ENCODE results near the gene ARHGEF10L.

The ARHGEF10L gene

GRCh38 chr1:17557986-17558385 lies 18.5 kb downstream of the ARHGEF10L start:
- no peak overlapping the region for H3K4me2 ChIP-seq (ENCODE audit: low read length)
- no peaks in the 10 kb centered on the region for H3K9me3 ChIP-seq (ENCODE audit: control insufficient read depth, insufficient read depth, low read length)
- H3K79me2 ChIP-seq (ENCODE audit: control insufficient read depth, low read length): no peaks in the 10 kb centered on the region
- TF ChIP-seq, protein P1, sequence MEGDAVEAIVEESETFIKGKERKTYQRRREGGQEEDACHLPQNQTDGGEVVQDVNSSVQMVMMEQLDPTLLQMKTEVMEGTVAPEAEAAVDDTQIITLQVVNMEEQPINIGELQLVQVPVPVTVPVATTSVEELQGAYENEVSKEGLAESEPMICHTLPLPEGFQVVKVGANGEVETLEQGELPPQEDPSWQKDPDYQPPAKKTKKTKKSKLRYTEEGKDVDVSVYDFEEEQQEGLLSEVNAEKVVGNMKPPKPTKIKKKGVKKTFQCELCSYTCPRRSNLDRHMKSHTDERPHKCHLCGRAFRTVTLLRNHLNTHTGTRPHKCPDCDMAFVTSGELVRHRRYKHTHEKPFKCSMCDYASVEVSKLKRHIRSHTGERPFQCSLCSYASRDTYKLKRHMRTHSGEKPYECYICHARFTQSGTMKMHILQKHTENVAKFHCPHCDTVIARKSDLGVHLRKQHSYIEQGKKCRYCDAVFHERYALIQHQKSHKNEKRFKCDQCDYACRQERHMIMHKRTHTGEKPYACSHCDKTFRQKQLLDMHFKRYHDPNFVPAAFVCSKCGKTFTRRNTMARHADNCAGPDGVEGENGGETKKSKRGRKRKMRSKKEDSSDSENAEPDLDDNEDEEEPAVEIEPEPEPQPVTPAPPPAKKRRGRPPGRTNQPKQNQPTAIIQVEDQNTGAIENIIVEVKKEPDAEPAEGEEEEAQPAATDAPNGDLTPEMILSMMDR (IDR thresholded peaks at IDR 0.05; ENCODE audit: low read depth, low read length, poor library complexity, severe bottlenecking): no peak
- TF ChIP-seq EZH2phosphoT487 (IDR thresholded peaks at IDR 0.05; ENCODE audit: borderline replicate concordance, low read length): no peak
- no peaks in the 10 kb centered on the region for H3F3A ChIP-seq (ENCODE audit: control insufficient read depth, insufficient read depth)
- H3K9me2 ChIP-seq (replicated peaks; ENCODE audit: control insufficient read depth, low read length): no peaks in the 10 kb centered on the region
- H3K27ac ChIP-seq (ENCODE audit: low read depth, low read length): no peak overlapping the region
- H3K36me3 ChIP-seq (ENCODE audit: control insufficient read depth, low read length): no peaks in the 10 kb centered on the region
- H3K27me3 ChIP-seq (ENCODE audit: control insufficient read depth, low read length): no peaks in the 10 kb centered on the region
- no peaks in the 10 kb centered on the region for H4K20me1 ChIP-seq (ENCODE audit: control insufficient read depth, insufficient read depth, low read depth, low read length)
- no peaks in the 10 kb centered on the region for H3K4me1 ChIP-seq (ENCODE audit: control insufficient read depth, low read length)
- H3K4me3 ChIP-seq (ENCODE audit: low read length): no peak overlapping the region

DNA sequence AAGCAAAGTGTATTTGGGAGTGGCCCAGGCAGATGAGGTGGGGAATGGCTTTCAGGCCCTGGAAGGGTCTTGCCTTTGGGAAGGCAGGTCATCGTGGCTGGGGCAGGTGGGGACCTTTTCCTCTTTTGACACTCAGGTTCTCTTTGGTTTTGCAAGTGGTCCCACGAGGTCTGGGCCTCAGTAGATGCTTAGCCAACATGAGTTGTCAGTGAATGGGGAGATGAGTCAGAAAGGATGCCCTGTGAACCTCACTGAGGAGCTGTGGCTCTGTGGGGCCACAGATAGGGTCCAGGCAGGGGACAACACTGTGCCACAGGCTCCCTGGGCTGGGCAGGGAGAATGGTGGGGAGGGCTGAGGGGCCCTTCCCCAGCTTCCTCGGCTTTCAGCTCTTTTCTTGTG lies 19.0 kb downstream of the ARHGEF10L start:
- Histone ChIP-seq H3K4me1 (ENCODE audit: control insufficient read depth, low read length) (no peaks in the 10 kb centered on the region), H3K27ac (ENCODE audit: low read depth, low read length) (no peak overlapping the region), H3K4me3 (ENCODE audit: low read length) (no peak overlapping the region), H3K4me2 (ENCODE audit: low read length) (no peak overlapping the region), H3K27me3 (ENCODE audit: control insufficient read depth, low read length) (no peaks in the 10 kb centered on the region), H4K20me1 (ENCODE audit: control insufficient read depth, insufficient read depth, low read depth, low read length) (no peaks in the 10 kb centered on the region), H3K36me3 (ENCODE audit: control insufficient read depth, low read length) (no peaks in the 10 kb centered on the region), H3K9me2 (replicated peaks; ENCODE audit: control insufficient read depth, low read length) (no peaks in the 10 kb centered on the region), H3F3A (ENCODE audit: control insufficient read depth, insufficient read depth) (no peaks in the 10 kb centered on the region), H3K9me3 (ENCODE audit: control insufficient read depth, insufficient read depth, low read length) (no peaks in the 10 kb centered on the region), H3K79me2 (ENCODE audit: control insufficient read depth, low read length) (no peaks in the 10 kb centered on the region)
- no peak for TF ChIP-seq EZH2phosphoT487 (IDR thresholded peaks at IDR 0.05; ENCODE audit: borderline replicate concordance, low read length)
- TF ChIP-seq, protein P1 (IDR thresholded peaks at IDR 0.05; ENCODE audit: low read depth, low read length, poor library complexity, severe bottlenecking): no peak

DNA sequence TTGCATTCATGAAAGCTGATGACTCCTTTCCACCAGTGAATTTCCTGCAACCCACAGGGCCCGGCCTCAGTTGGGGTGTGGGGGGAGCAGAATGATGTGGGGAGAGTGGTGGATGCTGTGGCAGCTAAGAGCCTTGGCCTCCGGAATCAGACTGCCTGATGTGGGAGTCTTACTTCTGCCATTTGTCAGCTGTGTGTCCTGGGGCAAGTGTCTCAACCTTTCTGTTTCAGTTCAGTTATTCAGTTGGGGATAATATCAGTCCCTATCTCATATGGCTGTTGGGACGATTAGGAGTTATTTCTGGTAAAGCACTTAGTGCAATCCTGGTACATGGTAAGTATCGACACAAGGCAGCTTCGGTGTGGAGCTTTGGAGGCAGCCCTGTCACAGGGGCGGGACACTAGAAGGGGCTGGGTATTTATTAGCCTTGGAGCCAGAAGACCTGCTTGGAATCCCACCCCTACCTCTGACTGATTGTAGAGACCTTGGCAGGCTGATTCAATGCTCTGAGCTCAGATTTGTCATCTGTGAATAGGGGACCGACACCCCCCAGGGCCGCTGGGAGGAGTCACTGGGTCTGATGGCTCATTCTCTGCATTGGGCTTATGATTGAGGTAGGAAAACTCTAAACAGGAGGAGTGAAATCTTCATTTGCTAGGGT lies 19.6 kb downstream of the ARHGEF10L start:
- no peaks in the 10 kb centered on the region for H3K4me1 ChIP-seq (ENCODE audit: control insufficient read depth, low read length)
- no peaks in the 10 kb centered on the region for H3K36me3 ChIP-seq (ENCODE audit: control insufficient read depth, low read length)
- H4K20me1 ChIP-seq (ENCODE audit: control insufficient read depth, insufficient read depth, low read depth, low read length): no peaks in the 10 kb centered on the region
- H3F3A ChIP-seq (ENCODE audit: control insufficient read depth, insufficient read depth): no peaks in the 10 kb centered on the region
- no peaks in the 10 kb centered on the region for H3K79me2 ChIP-seq (ENCODE audit: control insufficient read depth, low read length)
- TF ChIP-seq, protein P1 (IDR thresholded peaks at IDR 0.05; ENCODE audit: low read depth, low read length, poor library complexity, severe bottlenecking): no peak
- no peak for TF ChIP-seq EZH2phosphoT487 (IDR thresholded peaks at IDR 0.05; ENCODE audit: borderline replicate concordance, low read length)
- H3K9me3 ChIP-seq (ENCODE audit: control insufficient read depth, insufficient read depth, low read length): no peaks in the 10 kb centered on the region
- H3K9me2 ChIP-seq (replicated peaks; ENCODE audit: control insufficient read depth, low read length): no peaks in the 10 kb centered on the region
- H3K4me3 ChIP-seq (ENCODE audit: low read length): no peak overlapping the region
- no peak overlapping the region for H3K27ac ChIP-seq (ENCODE audit: low read depth, low read length)
- no peaks in the 10 kb centered on the region for H3K27me3 ChIP-seq (ENCODE audit: control insufficient read depth, low read length)
- H3K4me2 ChIP-seq (ENCODE audit: low read length): no peak overlapping the region

All from DOHH2 (cell line).